A673 (cell line): ENCODE measurements around the gene MYLK4. TPM values are rescaled to one million over a fixed set of nuclear protein-coding genes. Genes with fewer than 3 reads are reported as not detected.
A peak's percentile ranks its signal among the peaks of the same experiment; 100 is the strongest.

Source experiments
- BruUV-seq: library from RNA; stranded (reverse); fragments of 400-500 nt; replicated peaks from 2 replicates; lab custom pipeline; 2021; lab: Mats Ljungman, UMichigan
- CTCF ChIA-PET: fragments of 300-600 bp; sonication (Branson Sonifier 250); formaldehyde crosslinking; loops from one replicate; lab custom pipeline; 2022; ENCODE audit warnings: antibody characterized with exemption; lab: Charles Lee
- POLR2A ChIA-PET: fragments of 300-600 bp; sonication (Branson Sonifier 250); formaldehyde crosslinking; loops from one replicate; lab custom pipeline; 2022; ENCODE audit warnings: antibody characterized with exemption; ENCODE audit not compliant: low non-redundant PET; lab: Charles Lee
- DNase-seq: peaks from one replicate; pipeline ENCODE4 v3.0.0-alpha.2; 2015; ENCODE audit warnings: low spot score
- H3K27ac ChIP-seq: fragments of 200-600 bp; sonication (generic); 2 replicates; pipeline ENCODE4 v1.5.1; 2016; ENCODE audit warnings: mixed run types, low read depth, mild to moderate bottlenecking, mixed read lengths, antibody characterized with exemption, low read length; ENCODE audit not compliant: poor library complexity, severe bottlenecking
- H3K27me3 ChIP-seq: fragments of 200-600 bp; sonication (generic); replicated peaks from 2 replicates; pipeline ENCODE4 v1.6.1; 2017; ENCODE audit warnings: mixed run types, low read depth, mild to moderate bottlenecking, mixed read lengths, antibody characterized with exemption, low read length; ENCODE audit not compliant: insufficient read depth, poor library complexity
- H3K36me3 ChIP-seq: fragments of 200-600 bp; sonication (generic); 2 replicates; pipeline ENCODE4 v1.6.1; 2016; ENCODE audit warnings: mixed run types, mild to moderate bottlenecking, mixed read lengths, antibody characterized with exemption, low read length; ENCODE audit not compliant: insufficient read depth, poor library complexity, severe bottlenecking
- H3K4me1 ChIP-seq: fragments of 200-600 bp; sonication (generic); 2 replicates; pipeline ENCODE4 v1.6.1; 2017; ENCODE audit warnings: mixed run types, mild to moderate bottlenecking, mixed read lengths, antibody characterized with exemption, low read length; ENCODE audit not compliant: insufficient read depth, poor library complexity, severe bottlenecking
- H3K4me3 ChIP-seq: fragments of 200-600 bp; sonication (generic); 2 replicates; pipeline ENCODE4 v1.5.1; 2016; ENCODE audit warnings: low read depth, mixed run types, mild to moderate bottlenecking, mixed read lengths, low read length; ENCODE audit not compliant: poor library complexity, severe bottlenecking
- H3K9me3 ChIP-seq: fragments of 200-600 bp; sonication (generic); 2 replicates; pipeline ENCODE4 v1.6.1; 2016; ENCODE audit warnings: mixed run types, low read depth, mild to moderate bottlenecking, mixed read lengths, antibody characterized with exemption, low read length; ENCODE audit not compliant: poor library complexity, severe bottlenecking
- EZH2 ChIP-seq: fragments of 200-600 bp; sonication (generic); IDR thresholded peaks from 2 replicates; pipeline ENCODE4 v1.6.1; 2017; ENCODE audit warnings: borderline replicate concordance, low read depth, mild to moderate bottlenecking, mixed read lengths, antibody characterized with exemption, low read length; ENCODE audit not compliant: poor library complexity, severe bottlenecking
- intact Hi-C: fragments of 100-400 bp; cut with micrococcal nuclease; formaldehyde crosslinking; loops from one replicate; pipeline ENCODE4 v1.10.0; 2022; ENCODE audit not compliant: unreplicated experiment
- total RNA-seq: library from RNA; stranded (reverse); gene quantifications from 2 replicates; pipeline ENCODE4 v1.2.3, GENCODE V29; 2021
- TF ChIP-seq, protein P1 (sequence below): fragments of 300-800, 200-600 bp; sonication (generic); conservative IDR thresholded peaks from 2 replicates; pipeline ENCODE4 v1.5.1; 2017; ENCODE audit warnings: low read depth, mild to moderate bottlenecking, antibody characterized with exemption, low read length, moderate library complexity, mixed read lengths

Gene MYLK4
- total RNA-seq, 1 experiment from 2014 or later, result 0.39 TPM

DNA sequence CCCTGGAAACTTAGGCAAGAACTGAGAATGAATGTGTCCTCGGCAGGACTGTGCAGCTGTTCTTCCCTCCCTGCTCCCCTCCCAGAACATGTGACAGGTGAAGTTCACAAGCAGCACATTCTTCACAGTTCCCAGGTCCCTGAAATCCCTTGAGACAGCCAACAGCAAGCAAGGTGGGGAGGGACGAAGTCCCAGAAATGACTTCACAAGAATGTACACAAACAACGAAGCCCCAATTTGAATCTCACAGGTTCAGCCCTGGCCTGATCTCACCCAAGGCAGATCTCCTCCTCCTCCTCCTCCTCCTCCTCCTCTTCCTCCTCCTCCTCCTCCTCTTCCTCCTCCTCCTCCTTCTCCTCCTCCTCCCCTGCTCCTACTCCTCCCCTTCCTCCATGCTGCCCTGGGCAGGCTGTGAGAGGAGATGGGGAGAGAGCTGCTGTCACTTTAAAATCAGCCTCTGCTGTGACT lies 46.9 kb upstream of the MYLK4 start:
- Histone ChIP-seq H3K27ac (peak overlapping the region; percentile 78), H3K4me3 (no peak overlapping the region), H3K27me3 (no peaks in the 10 kb centered on the region), H3K9me3 (no peaks in the 10 kb centered on the region), H3K4me1 (peaks cover 39% of the 10 kb centered on the region), H3K36me3 (no peaks in the 10 kb centered on the region)
- DNase-seq, result no peak
- no TSS peak for BruUV-seq
- intact Hi-C loops, result no loop called here
- CTCF ChIA-PET, result interaction anchor here (0.7 kb wide), 2 partner anchors 156 to 1122 kb away, joined by 3 to 17 read pairs; no protein-coding TSS in a partner anchor
- POLR2A ChIA-PET, result no interaction called here
- no peak for TF ChIP-seq EZH2
- TF ChIP-seq, protein P1, sequence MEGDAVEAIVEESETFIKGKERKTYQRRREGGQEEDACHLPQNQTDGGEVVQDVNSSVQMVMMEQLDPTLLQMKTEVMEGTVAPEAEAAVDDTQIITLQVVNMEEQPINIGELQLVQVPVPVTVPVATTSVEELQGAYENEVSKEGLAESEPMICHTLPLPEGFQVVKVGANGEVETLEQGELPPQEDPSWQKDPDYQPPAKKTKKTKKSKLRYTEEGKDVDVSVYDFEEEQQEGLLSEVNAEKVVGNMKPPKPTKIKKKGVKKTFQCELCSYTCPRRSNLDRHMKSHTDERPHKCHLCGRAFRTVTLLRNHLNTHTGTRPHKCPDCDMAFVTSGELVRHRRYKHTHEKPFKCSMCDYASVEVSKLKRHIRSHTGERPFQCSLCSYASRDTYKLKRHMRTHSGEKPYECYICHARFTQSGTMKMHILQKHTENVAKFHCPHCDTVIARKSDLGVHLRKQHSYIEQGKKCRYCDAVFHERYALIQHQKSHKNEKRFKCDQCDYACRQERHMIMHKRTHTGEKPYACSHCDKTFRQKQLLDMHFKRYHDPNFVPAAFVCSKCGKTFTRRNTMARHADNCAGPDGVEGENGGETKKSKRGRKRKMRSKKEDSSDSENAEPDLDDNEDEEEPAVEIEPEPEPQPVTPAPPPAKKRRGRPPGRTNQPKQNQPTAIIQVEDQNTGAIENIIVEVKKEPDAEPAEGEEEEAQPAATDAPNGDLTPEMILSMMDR, result no peak

DNA sequence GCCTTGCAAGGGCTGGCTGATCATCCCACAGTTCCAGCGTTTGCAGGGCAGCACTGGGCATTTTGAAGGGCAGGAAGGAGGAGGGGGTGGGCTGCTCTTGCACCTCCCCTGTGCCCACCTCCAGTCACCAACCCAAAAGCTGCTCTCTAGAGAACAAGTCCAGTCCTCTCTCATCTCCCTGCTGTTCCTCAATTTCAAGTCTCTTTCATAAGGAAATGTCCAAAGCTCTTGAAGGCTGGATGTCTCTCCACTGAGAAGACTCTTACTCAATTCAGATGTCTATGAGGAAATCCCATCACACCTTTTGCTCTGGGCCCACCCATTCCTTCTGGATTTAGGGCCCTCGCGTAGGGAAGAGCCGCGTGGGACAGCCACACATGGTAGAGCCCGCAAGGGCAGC lies 46.1 kb upstream of the MYLK4 start:
- Histone ChIP-seq H3K27me3 (no peaks in the 10 kb centered on the region), H3K4me1 (peaks cover 44% of the 10 kb centered on the region), H3K27ac (peak overlapping the region; percentile 61), H3K36me3 (no peaks in the 10 kb centered on the region), H3K4me3 (no peak overlapping the region), H3K9me3 (no peaks in the 10 kb centered on the region)
- BruUV-seq, result no TSS peak
- TF ChIP-seq EZH2, result no peak
- TF ChIP-seq, protein P1, result no peak
- ChIA-PET POLR2A (no interaction called here), CTCF (interaction anchor here (0.7 kb wide), 1 partner anchor 157 kb away, joined by 3 read pairs; no protein-coding TSS in a partner anchor)
- DNase-seq, result no peak
- intact Hi-C loops, result no loop called here

DNA sequence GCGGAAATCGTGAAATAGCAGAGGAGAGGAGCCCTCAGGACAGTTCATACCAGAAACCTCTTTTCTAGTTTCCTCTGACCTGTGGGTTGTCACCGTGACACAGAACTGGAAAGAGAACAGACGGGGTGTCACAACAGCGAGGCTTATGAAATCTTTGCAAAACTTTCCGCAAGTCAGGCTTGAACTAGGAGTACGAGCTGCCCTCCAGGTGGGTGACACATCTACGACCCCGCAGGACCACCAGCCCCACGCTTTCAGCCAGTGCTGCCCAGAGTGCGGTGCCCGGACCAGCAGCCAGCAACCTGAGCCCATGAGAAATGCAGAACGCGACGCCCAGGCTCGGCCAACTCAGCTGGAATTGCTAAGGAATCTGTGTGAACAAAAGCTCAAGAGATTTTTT lies 45.2 kb upstream of the MYLK4 start:
- no peak for DNase-seq
- CTCF ChIA-PET, result interaction anchor here (0.6 to 0.7 kb wide), 2 partner anchors 50 to 54 kb away, joined by 3 to 9 read pairs; no protein-coding TSS in a partner anchor
- Histone ChIP-seq H3K27ac (no peak overlapping the region), H3K4me3 (no peak overlapping the region), H3K9me3 (no peaks in the 10 kb centered on the region), H3K36me3 (no peaks in the 10 kb centered on the region), H3K4me1 (peaks cover 44% of the 10 kb centered on the region), H3K27me3 (no peaks in the 10 kb centered on the region)
- BruUV-seq, result no TSS peak
- TF ChIP-seq, protein P1, result no peak
- TF ChIP-seq EZH2, result no peak
- intact Hi-C loops, result no loop called here
- POLR2A ChIA-PET, result no interaction called here
